OCI-M1 (cell line): Measurements from ENCODE around the gene DYNLT4.
"Not testable (repeated sequence)": the region's sequence is repeated elsewhere in the genome, so short reads cannot be mapped to it uniquely, and the experiment has no call there.

ENCODE experiments used
- DNase-seq: peaks from one replicate; lab custom pipeline; 2025; lab: John Stamatoyannopoulos, UW

DYNLT4 gene

GRCh38 chr1:44806704-44807363 lies at the start of gene DYNLT4:
Gene DYNLT4 (minus strand): TSS chr1:44807351. CDS start chr1:44806668, 683 bp downstream.
- no peak for DNase-seq

GRCh38 chr1:44855742-44856141 lies 48.6 kb upstream of the DYNLT4 start:
- no peak for DNase-seq

- DNase-seq: no peak
Observed at GRCh38 chr1:44854970-44855369, 47.8 kb upstream of the DYNLT4 start.

GRCh38 chr1:44853201-44853600 lies 46.0 kb upstream of the DYNLT4 start:
- no peak for DNase-seq

- DNase-seq: no peak
Observed at GRCh38 chr1:44851308-44851707, 44.2 kb upstream of the DYNLT4 start.

GRCh38 chr1:44849575-44850132 lies 42.5 kb upstream of the DYNLT4 start:
- no peak for DNase-seq

GRCh38 chr1:44848456-44849181 lies 41.5 kb upstream of the DYNLT4 start:
- DNase-seq: no peak

GRCh38 chr1:44847845-44848244 lies 40.7 kb upstream of the DYNLT4 start:
- no peak for DNase-seq

GRCh38 chr1:44846985-44847384 lies 39.8 kb upstream of the DYNLT4 start:
- DNase-seq: no peak

GRCh38 chr1:44842862-44843655 lies 35.9 kb upstream of the DYNLT4 start, which contains the start of gene PTCH2:
Gene PTCH2 (minus strand): TSS chr1:44843253. CDS start chr1:44842932, 321 bp downstream.
- peak; percentile 61 for DNase-seq

GRCh38 chr1:44842486-44842861 lies 35.3 kb upstream of the DYNLT4 start:
- DNase-seq: no peak

- DNase-seq: no peak
Observed at GRCh38 chr1:44839576-44839975, 32.4 kb upstream of the DYNLT4 start.

GRCh38 chr1:44838294-44838693 lies 31.1 kb upstream of the DYNLT4 start:
- not testable (repeated sequence) for DNase-seq

GRCh38 chr1:44835738-44836675 lies 28.9 kb upstream of the DYNLT4 start:
- peak; percentile 89 for DNase-seq

GRCh38 chr1:44834328-44834727 lies 27.2 kb upstream of the DYNLT4 start:
- peak; percentile 43 for DNase-seq

GRCh38 chr1:44832056-44832705 lies 25.0 kb upstream of the DYNLT4 start:
- no peak for DNase-seq

- DNase-seq: no peak
Observed at GRCh38 chr1:44831516-44831915, 24.4 kb upstream of the DYNLT4 start.

GRCh38 chr1:44830900-44831304 lies 23.8 kb upstream of the DYNLT4 start:
- peak; percentile 32 for DNase-seq

- DNase-seq: no peak
Observed at GRCh38 chr1:44829506-44830384, 22.6 kb upstream of the DYNLT4 start.
